Heart left ventricle (tissue), 16 donors: ENCODE measurements around the gene PIR. TPM values are rescaled to one million over a fixed set of nuclear protein-coding genes. Genes with fewer than 3 reads are reported as not detected.
A peak's percentile ranks its signal among the peaks of the same experiment; 100 is the strongest.

Source experiments
- ATAC-seq, 4 donors: fragments of 200-7000 bp; cut with Tn5 transposase; one replicate each; pipeline ENCODE4 v1.9.1; 2020 to 2022; ENCODE audit warnings: moderate library complexity in 4 of 4, mild to moderate bottlenecking in 3 of 4, moderate number of reproducible peaks in 1 of 4
- DNase-seq, 5 donors: peaks; one replicate each; pipeline ENCODE4 v3.0.0-alpha.2; 2020
- H3K27ac ChIP-seq, 12 donors: fragments of 200-600 bp; sonication (generic) in 4 of 12; one replicate each; pipeline versions ENCODE4 v1.5.0 to v1.8.0; 2016 to 2022; ENCODE audit warnings: mild to moderate bottlenecking in 2 of 12
- H3K27me3 ChIP-seq, 9 donors: fragments of 200-600 bp; sonication (generic) in 2 of 9; one replicate each; pipeline versions ENCODE4 v1.5.1 to v1.8.0; 2016 to 2022; ENCODE audit warnings: mild to moderate bottlenecking in 3 of 9
- H3K36me3 ChIP-seq, 9 donors: fragments of 200-600 bp; sonication (generic) in 2 of 9; one replicate each; pipeline versions ENCODE4 v1.5.0 to v1.8.0; 2018 to 2022; ENCODE audit warnings: mild to moderate bottlenecking in 2 of 9
- H3K4me1 ChIP-seq, 12 donors: fragments of 200-600 bp; sonication (generic) in 4 of 12; one replicate each; pipeline versions ENCODE4 v1.5.0 to v1.8.0; 2016 to 2022; ENCODE audit warnings: mild to moderate bottlenecking in 3 of 12
- H3K4me3 ChIP-seq, 12 donors: fragments of 200-600 bp; sonication (generic) in 4 of 12; one replicate each; pipeline versions ENCODE4 v1.5.0 to v1.8.0; 2017 to 2022; ENCODE audit warnings: mild to moderate bottlenecking in 9 of 12, moderate library complexity in 4 of 12
- H3K9me3 ChIP-seq, 12 donors: fragments of 200-600 bp; sonication (generic) in 4 of 12; one replicate each; pipeline versions ENCODE4 v1.5.0 to v1.8.0; 2016 to 2022; ENCODE audit warnings: mild to moderate bottlenecking in 1 of 12
- POLR2A ChIP-seq, 2 donors: fragments of 450-650 bp; IDR thresholded peaks; one replicate each; pipeline ENCODE4 v1.6.1; 2017; ENCODE audit warnings: antibody characterized with exemption in 2 of 2, mild to moderate bottlenecking in 2 of 2, moderate library complexity in 2 of 2
- WGBS, 4 donors: extraction: QIAGEN DNeasy Blood & Tissue Kit in 2 of 4; methylation state at CpG; one replicate each; pipeline versions ENCODE4 v1.1.5 to v1.1.7; 2013 to 2018; 5-methylcytosine and 5-hydroxymethylcytosine counted together
- intact Hi-C, 10 donors: fragments of 100-400 bp; cut with DNase I; formaldehyde crosslinking; loops; one replicate each; pipeline versions ENCODE4 v1.11.1 to v1.14.2; 2022
- polyA plus RNA-seq, 2 donors: library from polyadenylated mRNA; stranded (reverse); fragments of 200-250 nt; gene quantifications; one replicate each; pipeline ENCODE4 v1.2.3, GENCODE V29; 2013
- total RNA-seq, 9 donors: library from RNA; depleted of rRNA in 2 of 9; stranded (reverse); fragments of >200 nt in 2 of 9; fragmentation: NEBNext Ultra II Directional in 3 of 9; extraction: Animal tissue kit (Norgen Biotek cat#: 25700) in 3 of 9; gene quantifications; one replicate each; pipeline versions ENCODE4 v1.1.0 to v1.2.4, GENCODE V29; 2016 to 2023
- TF ChIP-seq, protein P1 (sequence below), 12 donors: fragments of 200-600 bp; sonication (generic) in 4 of 12; IDR thresholded peaks; one replicate each; pipeline versions ENCODE4 v1.5.0 to v1.8.0; 2018 to 2022; ENCODE audit warnings: antibody characterized with exemption in 12 of 12, mild to moderate bottlenecking in 5 of 12
- donor health status: ischemic (EF 13 %, LVEDD 7.1; RV severe dilation, severe dysfunction).
- donor health status: healthy with polysubstance abuse.
- donor health status: DM: no; HTN: yes; CAD: no.
- donor health status: DM: no; HTN: no; CAD: no.
- donor health status: ischemic (EF 25% LVEDD 6.9; RV normal size, moderate dysfunction).
- donor health status: ischemic (EF 25% LVEDD 5.7; RV mildly dilated, moderate dysfunction).
- donor health status: healthy.
- donor health status: DM: yes; HTN: yes; CAD: no.
- donor health status: ischemic (EF 35%, LVEDD 5.7; RV mildly dilated, moderate dysfunction).
- donor health status: nonischemic (EF 11% LVEDD 7.7; RV severe dilation, severe dysfunction).
- donor health status: DM: yes; HTN: yes; CAD: no.
- donor health status: PGD.
- donor health status: ischemic (EF 29% LVEDD 5.4; RV normal size, mild dysfunction).
- donor health status: nonischemic (EF 23%, LVEDD 6.1; RV moderate dilation, normal function).

PIR gene
- total and polyA plus RNA-seq, 11 donors: 6.9 to 19.9 (median 11.3) TPM

DNA sequence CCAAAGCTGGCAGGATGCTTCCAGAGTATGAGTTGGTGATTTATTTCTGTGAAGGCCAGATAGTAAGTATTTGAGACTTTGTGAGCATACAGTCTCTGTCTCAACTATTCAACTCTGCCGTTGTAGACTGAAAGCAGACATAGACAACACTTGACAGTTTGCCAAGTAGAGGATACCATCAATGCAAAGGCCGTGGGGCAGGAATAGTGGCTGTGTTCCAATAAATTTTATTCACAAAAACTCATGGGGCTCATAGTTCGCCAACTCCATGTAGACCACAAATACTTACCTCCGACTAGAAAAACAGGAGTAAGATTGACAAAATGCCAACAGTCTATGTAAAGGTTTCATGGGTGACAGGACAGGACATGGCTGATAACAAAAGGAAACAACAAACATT, 3.7 kb upstream of the PIR start:
- ATAC-seq: no peak
- Histone ChIP-seq H3K4me3 (no peak overlapping the region), H3K9me3 (no peaks in the 10 kb centered on the region), H3K4me1 (peaks cover 0 to 13% (median 0%) of the 10 kb centered on the region in 12 donors), H3K36me3 (no peaks in the 10 kb centered on the region), H3K27me3 (peaks cover 0 to 31% (median 0%) of the 10 kb centered on the region in 9 donors), H3K27ac (no peak overlapping the region)
- no peak for DNase-seq
- 41 to 51% (median 45%) methylated on average over 4 of the region's 4 CpGs for WGBS, 4 donors
- intact Hi-C loops: loop anchor here in 8 of 10 donors (5.0 to 10.0 kb wide), 6 partner anchors 65 to 158 kb away; no protein-coding TSS in a partner anchor
- TF ChIP-seq, protein P1, sequence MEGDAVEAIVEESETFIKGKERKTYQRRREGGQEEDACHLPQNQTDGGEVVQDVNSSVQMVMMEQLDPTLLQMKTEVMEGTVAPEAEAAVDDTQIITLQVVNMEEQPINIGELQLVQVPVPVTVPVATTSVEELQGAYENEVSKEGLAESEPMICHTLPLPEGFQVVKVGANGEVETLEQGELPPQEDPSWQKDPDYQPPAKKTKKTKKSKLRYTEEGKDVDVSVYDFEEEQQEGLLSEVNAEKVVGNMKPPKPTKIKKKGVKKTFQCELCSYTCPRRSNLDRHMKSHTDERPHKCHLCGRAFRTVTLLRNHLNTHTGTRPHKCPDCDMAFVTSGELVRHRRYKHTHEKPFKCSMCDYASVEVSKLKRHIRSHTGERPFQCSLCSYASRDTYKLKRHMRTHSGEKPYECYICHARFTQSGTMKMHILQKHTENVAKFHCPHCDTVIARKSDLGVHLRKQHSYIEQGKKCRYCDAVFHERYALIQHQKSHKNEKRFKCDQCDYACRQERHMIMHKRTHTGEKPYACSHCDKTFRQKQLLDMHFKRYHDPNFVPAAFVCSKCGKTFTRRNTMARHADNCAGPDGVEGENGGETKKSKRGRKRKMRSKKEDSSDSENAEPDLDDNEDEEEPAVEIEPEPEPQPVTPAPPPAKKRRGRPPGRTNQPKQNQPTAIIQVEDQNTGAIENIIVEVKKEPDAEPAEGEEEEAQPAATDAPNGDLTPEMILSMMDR (IDR thresholded peaks at IDR 0.05): no peak
- TF ChIP-seq POLR2A (IDR thresholded peaks at IDR 0.05): no peak

DNA sequence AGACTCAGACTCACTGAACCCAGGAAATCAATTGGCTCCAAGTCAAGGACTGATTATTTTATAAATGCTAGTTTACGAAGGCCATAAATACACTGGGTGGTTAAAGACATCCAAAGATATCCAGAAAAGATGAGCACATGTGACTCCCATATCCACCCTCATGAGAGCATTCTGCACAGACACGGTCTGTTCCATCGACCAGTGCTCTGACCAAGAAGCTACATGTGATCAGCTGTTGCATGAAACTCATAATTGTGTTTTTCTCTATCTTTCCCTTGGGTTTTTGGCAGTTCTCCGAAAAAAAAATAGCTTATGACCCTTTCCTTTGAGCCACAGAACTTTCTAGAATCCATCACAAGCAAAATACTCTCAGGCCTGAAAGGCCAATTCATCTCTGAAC, 2.7 kb upstream of the PIR start:
- DNase-seq (no peak), ATAC-seq (no peak)
- H3K27me3 ChIP-seq: peaks cover 0 to 31% (median 0%) of the 10 kb centered on the region in 9 donors
- H3K4me1 ChIP-seq: peaks cover 0 to 18% (median 2%) of the 10 kb centered on the region in 12 donors
- H3K4me3 ChIP-seq: no peak overlapping the region
- no peaks in the 10 kb centered on the region for H3K9me3 ChIP-seq
- no peak overlapping the region for H3K27ac ChIP-seq
- no peak for TF ChIP-seq POLR2A (IDR thresholded peaks at IDR 0.05)
- TF ChIP-seq, protein P1 (IDR thresholded peaks at IDR 0.05): no peak
- 68 to 84% (median 77%) methylated on average over 4 of the region's 4 CpGs for WGBS, 4 donors
- intact Hi-C loops: loop anchor here in 8 of 10 donors (5.0 to 10.0 kb wide), 6 partner anchors 66 to 159 kb away; no protein-coding TSS in a partner anchor
- H3K36me3 ChIP-seq: peaks cover 0 to 2% (median 0%) of the 10 kb centered on the region in 9 donors

- H3K4me1 ChIP-seq: peaks cover 0 to 15% (median 2%) of the 10 kb centered on the region in 12 donors
- WGBS, 4 donors: 38 to 70% (median 67%) methylated on average over 5 of the region's 5 CpGs
- H3K27me3 ChIP-seq: peaks cover 0 to 37% (median 0%) of the 10 kb centered on the region in 9 donors
- ATAC-seq (peak in 1 of 4 donors; percentile 4), DNase-seq (no peak)
- H3K27ac ChIP-seq: peak overlapping the region in 11 of 12 donors; percentile 49 to 86 (median 78)
- intact Hi-C loops: loop anchor here in 9 of 10 donors (5.0 to 10.0 kb wide), 4 partner anchors 72 to 162 kb away; no protein-coding TSS in a partner anchor
- TF ChIP-seq POLR2A (IDR thresholded peaks at IDR 0.05): no peak
- TF ChIP-seq, protein P1 (IDR thresholded peaks at IDR 0.05): no peak
- peaks cover 0 to 26% (median 5%) of the 10 kb centered on the region in 9 donors for H3K36me3 ChIP-seq
- H3K4me3 ChIP-seq: peak overlapping the region in 11 of 12 donors; percentile 36 to 84 (median 69)
- no peaks in the 10 kb centered on the region for H3K9me3 ChIP-seq
Measured at GRCh38 chrX:15492469-15492868, 664 bp downstream of the PIR start.

DNA sequence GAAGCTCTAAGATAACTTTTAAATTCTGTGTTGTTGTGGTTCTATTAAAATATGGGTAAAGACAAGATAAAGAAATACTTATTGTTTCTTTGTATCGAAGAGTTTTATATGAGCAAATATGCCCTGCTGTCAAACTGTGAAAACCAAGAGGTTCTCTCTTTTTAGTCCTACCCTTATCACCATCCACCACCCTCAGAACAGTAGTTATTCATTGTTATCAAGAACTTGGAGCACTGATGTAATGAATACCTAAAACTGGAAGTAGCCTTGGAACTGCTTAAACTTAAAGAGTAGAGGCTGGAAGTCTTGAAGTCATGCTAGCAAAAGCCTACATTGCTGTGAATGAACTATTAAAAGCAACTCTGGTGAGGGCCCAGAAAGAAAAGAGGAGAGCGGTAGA, 9.2 kb downstream of the PIR start:
- Histone ChIP-seq H3K27ac (no peak overlapping the region), H3K27me3 (peaks cover 0 to 23% (median 0%) of the 10 kb centered on the region in 9 donors), H3K4me3 (no peak overlapping the region), H3K4me1 (peaks cover 0 to 6% (median 0%) of the 10 kb centered on the region in 12 donors), H3K36me3 (peaks cover 0 to 27% (median 0%) of the 10 kb centered on the region in 9 donors), H3K9me3 (no peaks in the 10 kb centered on the region)
- ATAC-seq (no peak), DNase-seq (no peak)
- TF ChIP-seq POLR2A (IDR thresholded peaks at IDR 0.05): no peak
- TF ChIP-seq, protein P1 (IDR thresholded peaks at IDR 0.05): no peak
- WGBS, 4 donors: 82 to 99% (median 85%) methylated on average over 2 of the region's 2 CpGs
- intact Hi-C loops: no loop called here
